Smooth muscle cell (in vitro differentiated cells): ENCODE results near the gene PRPF19. TPM values are rescaled to one million over a fixed set of nuclear protein-coding genes. Genes with fewer than 3 reads are reported as not detected.

ENCODE experiments used
- DNase-seq: peaks from one replicate; lab custom pipeline; 2025; ENCODE audit not compliant: unreplicated experiment; lab: John Stamatoyannopoulos, UW
- H2AFZ ChIP-seq: fragments of 200-600 bp; sonication (generic); 2 replicates; pipeline ENCODE4 v1.6.0; 2016; ENCODE audit warnings: antibody characterized with exemption, low read depth, mild to moderate bottlenecking
- H3F3A ChIP-seq: fragments of 200-600 bp; sonication (generic); 2 replicates; pipeline ENCODE4 v1.6.0; 2017; ENCODE audit warnings: antibody characterized with exemption, low read depth
- H3K27ac ChIP-seq: fragments of 200-600 bp; sonication (generic); 2 replicates; pipeline ENCODE4 v1.5.1; 2016; ENCODE audit warnings: low read depth, mild to moderate bottlenecking
- H3K27me3 ChIP-seq: fragments of 200-600 bp; sonication (generic); 2 replicates; pipeline ENCODE4 v1.6.1; 2016; ENCODE audit warnings: low read depth, mild to moderate bottlenecking
- H3K36me3 ChIP-seq: fragments of 200-600 bp; sonication (generic); 2 replicates; pipeline ENCODE4 v1.5.1; 2016; ENCODE audit warnings: low read depth
- H3K4me1 ChIP-seq: fragments of 200-600 bp; sonication (generic); 2 replicates; pipeline ENCODE4 v1.5.1; 2016; ENCODE audit warnings: low read depth
- H3K4me2 ChIP-seq: fragments of 200-600 bp; sonication (generic); 2 replicates; pipeline ENCODE4 v1.6.0; 2016; ENCODE audit warnings: mild to moderate bottlenecking
- H3K4me3 ChIP-seq: fragments of 200-600 bp; sonication (generic); 2 replicates; pipeline ENCODE4 v1.5.1; 2016; ENCODE audit warnings: mild to moderate bottlenecking
- H3K79me2 ChIP-seq: fragments of 200-600 bp; sonication (generic); 2 replicates; pipeline ENCODE4 v1.6.0; 2016; ENCODE audit warnings: low read depth, mild to moderate bottlenecking
- H3K9ac ChIP-seq: fragments of 200-600 bp; sonication (generic); 2 replicates; pipeline ENCODE4 v1.6.0; 2016; ENCODE audit warnings: low read depth
- H3K9me3 ChIP-seq: fragments of 200-600 bp; sonication (generic); replicated peaks from 2 replicates; pipeline ENCODE4 v1.5.1; 2016; ENCODE audit warnings: low read depth
- H4K20me1 ChIP-seq: fragments of 200-600 bp; sonication (generic); 2 replicates; pipeline ENCODE4 v1.6.0; 2016; ENCODE audit warnings: low read depth
- WGBS: methylation state at CpG from one replicate; pipeline ENCODE4 v1.1.7; 2016; ENCODE audit warnings: low lambda C conversion rate; 5-methylcytosine and 5-hydroxymethylcytosine counted together
- polyA plus RNA-seq: library from polyadenylated mRNA; unstranded; fragments of >200 nt; fragmentation: Nextera tagmentation; extraction: Ambion mirVana; gene quantifications from 2 replicates; pipeline ENCODE4 v1.2.1, GENCODE V29; 2016
- total RNA-seq: library from RNA; depleted of rRNA; stranded (reverse); fragments of >200 nt; gene quantifications from 2 replicates; pipeline ENCODE4 v1.2.3, GENCODE V29; 2014
- TF ChIP-seq, protein P1 (sequence below): fragments of 200-600 bp; sonication (generic); IDR thresholded peaks from 2 replicates; pipeline ENCODE4 v1.5.1; 2017; ENCODE audit warnings: borderline replicate concordance, mild to moderate bottlenecking, antibody characterized with exemption; ENCODE audit not compliant: insufficient read depth, poor library complexity, severe bottlenecking

PRPF19 gene
- total and polyA plus RNA-seq, 2 experiments from 2014 or later: 10.2 to 33.0 TPM

DNA sequence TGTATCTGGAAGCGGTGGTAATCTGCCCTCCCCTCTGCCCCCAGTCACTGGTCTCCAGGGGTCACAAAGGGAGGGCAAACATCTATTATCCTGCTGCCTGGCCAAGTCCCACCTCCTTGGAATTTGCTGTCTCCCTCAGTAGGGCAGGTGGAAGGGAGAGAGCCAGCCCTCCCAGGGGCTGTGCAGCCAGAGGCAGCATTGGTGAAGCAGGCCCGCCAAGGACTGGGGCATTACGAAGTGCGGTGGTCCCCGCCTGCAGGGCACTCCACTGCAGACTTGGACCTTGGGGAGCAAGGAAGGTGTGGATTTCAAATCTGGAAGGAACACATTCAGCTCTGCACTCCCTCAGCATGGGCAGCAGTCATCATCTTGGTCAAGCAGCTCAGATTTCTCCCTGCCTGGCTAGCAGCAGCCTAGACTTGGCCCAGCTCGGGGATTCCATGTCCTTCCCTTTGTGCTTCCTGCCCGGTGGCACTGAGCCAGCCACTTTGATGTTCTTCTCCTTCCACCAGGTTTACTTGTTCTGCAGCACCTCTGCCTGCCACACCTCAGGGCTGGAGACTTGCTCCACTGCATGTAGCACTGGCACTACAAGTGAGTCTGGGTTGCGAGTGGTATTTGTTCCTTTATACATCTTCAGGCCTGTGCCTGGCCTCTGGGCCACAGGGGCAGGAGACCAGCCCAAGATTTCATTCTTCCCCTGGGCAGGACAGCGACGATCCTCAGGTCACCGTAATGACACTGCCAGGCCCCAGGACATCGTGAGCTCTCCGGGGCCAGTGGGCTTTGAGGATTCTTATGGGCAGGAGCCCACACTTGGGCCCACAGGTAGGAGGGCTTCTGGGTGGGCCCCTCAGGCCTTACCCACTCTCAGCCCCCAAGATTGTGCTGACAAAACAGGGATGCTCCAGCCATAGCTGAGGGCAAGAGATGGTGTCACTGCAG lies 31.7 kb downstream of the PRPF19 start:
- no peak for DNase-seq
- TF ChIP-seq, protein P1, sequence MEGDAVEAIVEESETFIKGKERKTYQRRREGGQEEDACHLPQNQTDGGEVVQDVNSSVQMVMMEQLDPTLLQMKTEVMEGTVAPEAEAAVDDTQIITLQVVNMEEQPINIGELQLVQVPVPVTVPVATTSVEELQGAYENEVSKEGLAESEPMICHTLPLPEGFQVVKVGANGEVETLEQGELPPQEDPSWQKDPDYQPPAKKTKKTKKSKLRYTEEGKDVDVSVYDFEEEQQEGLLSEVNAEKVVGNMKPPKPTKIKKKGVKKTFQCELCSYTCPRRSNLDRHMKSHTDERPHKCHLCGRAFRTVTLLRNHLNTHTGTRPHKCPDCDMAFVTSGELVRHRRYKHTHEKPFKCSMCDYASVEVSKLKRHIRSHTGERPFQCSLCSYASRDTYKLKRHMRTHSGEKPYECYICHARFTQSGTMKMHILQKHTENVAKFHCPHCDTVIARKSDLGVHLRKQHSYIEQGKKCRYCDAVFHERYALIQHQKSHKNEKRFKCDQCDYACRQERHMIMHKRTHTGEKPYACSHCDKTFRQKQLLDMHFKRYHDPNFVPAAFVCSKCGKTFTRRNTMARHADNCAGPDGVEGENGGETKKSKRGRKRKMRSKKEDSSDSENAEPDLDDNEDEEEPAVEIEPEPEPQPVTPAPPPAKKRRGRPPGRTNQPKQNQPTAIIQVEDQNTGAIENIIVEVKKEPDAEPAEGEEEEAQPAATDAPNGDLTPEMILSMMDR: no peak

DNA sequence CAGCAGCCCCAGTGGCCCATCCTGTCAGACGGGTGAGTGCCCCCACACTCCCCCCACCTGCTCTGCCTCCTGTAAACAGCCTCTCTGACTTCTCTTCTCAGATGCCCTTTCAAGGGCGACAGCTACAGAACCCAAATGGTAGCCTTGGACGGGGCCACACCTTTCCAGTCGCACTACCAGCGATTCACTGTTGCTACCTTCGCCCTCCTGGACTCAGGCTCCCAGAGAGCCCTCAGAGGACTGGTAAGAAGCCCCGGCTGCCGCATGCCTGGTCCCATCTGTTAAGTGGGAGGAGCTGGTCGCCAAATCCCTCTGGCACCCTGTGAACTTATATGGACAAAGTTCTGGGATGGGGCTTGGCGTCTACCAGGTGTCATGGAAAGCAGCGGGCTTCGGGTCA lies 32.9 kb downstream of the PRPF19 start:
- Histone ChIP-seq H3K27ac (no peak overlapping the region), H2AFZ (no peak overlapping the region), H4K20me1 (no peaks in the 10 kb centered on the region), H3K9ac (no peak overlapping the region), H3F3A (no peaks in the 10 kb centered on the region), H3K9me3 (no peaks in the 10 kb centered on the region), H3K4me2 (peak overlapping the region; percentile 53), H3K36me3 (no peaks in the 10 kb centered on the region), H3K4me3 (no peak overlapping the region), H3K4me1 (no peaks in the 10 kb centered on the region), H3K27me3 (no peaks in the 10 kb centered on the region), H3K79me2 (no peaks in the 10 kb centered on the region)
- TF ChIP-seq, protein P1: no peak
- no peak for DNase-seq
- 89% methylated on average over 12 of the region's 12 CpGs for WGBS

More for the DNA sequence above, 31.7 kb downstream of the PRPF19 start:
- 97% methylated on average over 13 of the region's 13 CpGs for WGBS
- H3K9ac ChIP-seq: no peak overlapping the region
- no peaks in the 10 kb centered on the region for H3K4me1 ChIP-seq
- no peaks in the 10 kb centered on the region for H3K27me3 ChIP-seq
- no peaks in the 10 kb centered on the region for H4K20me1 ChIP-seq
- H3F3A ChIP-seq: no peaks in the 10 kb centered on the region
- no peak overlapping the region for H2AFZ ChIP-seq
- H3K79me2 ChIP-seq: no peaks in the 10 kb centered on the region
- no peak overlapping the region for H3K27ac ChIP-seq
- no peaks in the 10 kb centered on the region for H3K9me3 ChIP-seq
- no peak overlapping the region for H3K4me3 ChIP-seq
- H3K36me3 ChIP-seq: no peaks in the 10 kb centered on the region
- no peak overlapping the region for H3K4me2 ChIP-seq

DNA sequence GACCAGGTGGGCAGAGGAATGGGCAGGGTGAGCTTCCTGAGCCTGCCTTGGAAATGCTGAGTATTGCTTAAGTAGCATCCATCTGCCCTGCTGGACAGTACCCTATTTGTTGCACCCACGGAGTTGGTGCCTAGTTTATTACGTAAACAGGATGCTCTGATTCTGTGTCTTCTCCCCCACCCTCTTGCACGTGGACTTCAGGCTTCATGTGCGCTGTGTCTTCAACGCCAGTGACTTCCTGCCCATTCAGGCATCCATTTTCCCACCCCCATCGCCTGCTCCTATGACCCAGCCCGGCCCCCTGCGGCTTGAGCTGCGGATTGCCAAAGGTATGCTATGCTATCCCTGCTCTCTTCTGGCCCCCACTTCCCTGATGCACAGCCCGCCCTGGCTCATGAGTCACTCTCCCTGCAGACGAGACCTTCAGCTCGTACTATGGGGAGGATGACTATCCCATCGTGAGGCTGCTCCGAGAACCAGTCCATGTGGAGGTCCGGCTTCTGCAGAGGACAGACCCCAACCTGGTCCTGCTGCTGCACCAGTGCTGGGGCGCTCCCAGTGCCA lies 33.3 kb downstream of the PRPF19 start:
- 32% methylated on average over 16 of the region's 16 CpGs for WGBS
- no peak overlapping the region for H2AFZ ChIP-seq
- TF ChIP-seq, protein P1: no peak

More for the DNA sequence above, 33.3 kb downstream of the PRPF19 start:
- H3K79me2 ChIP-seq: no peaks in the 10 kb centered on the region
- peak overlapping the region; percentile 53 for H3K4me2 ChIP-seq
- no peak overlapping the region for H3K9ac ChIP-seq
- no peak overlapping the region for H3K4me3 ChIP-seq
- H3F3A ChIP-seq: no peaks in the 10 kb centered on the region
- no peaks in the 10 kb centered on the region for H4K20me1 ChIP-seq
- H3K4me1 ChIP-seq: no peaks in the 10 kb centered on the region
- DNase-seq: no peak
- no peak overlapping the region for H3K27ac ChIP-seq
- no peaks in the 10 kb centered on the region for H3K27me3 ChIP-seq
- H3K9me3 ChIP-seq: no peaks in the 10 kb centered on the region
- H3K36me3 ChIP-seq: no peaks in the 10 kb centered on the region
